ENCODE measurements around the gene SRGAP1. TPM values are rescaled to one million over a fixed set of nuclear protein-coding genes. Genes with fewer than 3 reads are reported as not detected.

The SRGAP1 gene
- total RNA-seq, 1 donor = 18.1 TPM

GRCh38 chr12:63911341-63911740 is 66.8 kb downstream of the SRGAP1 start:
- no peak for TF ChIP-seq CTCF (IDR thresholded peaks at IDR 0.05; ENCODE audit: insufficient read depth, low read depth, low read length)
- DNase-seq (ENCODE audit: low read depth) = peak; percentile 39
- H3K4me3 ChIP-seq (ENCODE audit: low read depth, low read length) = no peak overlapping the region

- no peak overlapping the region for H3K4me3 ChIP-seq (ENCODE audit: low read depth, low read length)
- no peak for DNase-seq (ENCODE audit: low read depth)
- no peak for TF ChIP-seq CTCF (IDR thresholded peaks at IDR 0.05; ENCODE audit: insufficient read depth, low read depth, low read length)
Measured at GRCh38 chr12:63912651-63913050, 68.2 kb downstream of the SRGAP1 start.

GRCh38 chr12:63913929-63914328 is 69.4 kb downstream of the SRGAP1 start:
- no peak overlapping the region for H3K4me3 ChIP-seq (ENCODE audit: low read depth, low read length)
- TF ChIP-seq CTCF (IDR thresholded peaks at IDR 0.05; ENCODE audit: insufficient read depth, low read depth, low read length) = no peak
- DNase-seq (ENCODE audit: low read depth) = no peak

GRCh38 chr12:63915105-63915800 is 70.8 kb downstream of the SRGAP1 start:
- H3K4me3 ChIP-seq (ENCODE audit: low read depth, low read length) = no peak overlapping the region
- no peak for TF ChIP-seq CTCF (IDR thresholded peaks at IDR 0.05; ENCODE audit: insufficient read depth, low read depth, low read length)
- DNase-seq (ENCODE audit: low read depth) = peak; percentile 57

GRCh38 chr12:63916561-63917476 is 72.3 kb downstream of the SRGAP1 start:
- TF ChIP-seq CTCF (IDR thresholded peaks at IDR 0.05; ENCODE audit: insufficient read depth, low read depth, low read length) = no peak
- H3K4me3 ChIP-seq (ENCODE audit: low read depth, low read length) = no peak overlapping the region
- DNase-seq (ENCODE audit: low read depth) = peak; percentile 38

GRCh38 chr12:63917477-63917862 is 73.0 kb downstream of the SRGAP1 start:
- no peak for TF ChIP-seq CTCF (IDR thresholded peaks at IDR 0.05; ENCODE audit: insufficient read depth, low read depth, low read length)
- no peak overlapping the region for H3K4me3 ChIP-seq (ENCODE audit: low read depth, low read length)
- DNase-seq (ENCODE audit: low read depth) = no peak

All from fibroblast of villous mesenchyme (primary cell).